Endothelial cell of umbilical vein (primary cell): ENCODE results near the gene MAP3K7CL.

ENCODE experiments used
- EZH2 ChIP-seq: IDR thresholded peaks from 2 replicates; pipeline ENCODE4 v1.6.1; 2012; ENCODE audit warnings: borderline replicate concordance, low read depth, mild to moderate bottlenecking, moderate library complexity, low read length, inconsistent platforms; ENCODE audit not compliant: severe bottlenecking
- POLR2A ChIP-seq: IDR thresholded peaks from 2 replicates; pipeline ENCODE4 v1.6.1; 2012; ENCODE audit warnings: low read depth, mild to moderate bottlenecking, control low read depth, low read length
- POLR2AphosphoS5 ChIP-seq: IDR thresholded peaks from 2 replicates; pipeline ENCODE4 v1.6.1; 2012; ENCODE audit warnings: low read depth, mild to moderate bottlenecking, control low read depth, low read length, moderate library complexity; ENCODE audit not compliant: insufficient read depth
- TF ChIP-seq, protein P1 (sequence below): IDR thresholded peaks from 2 replicates; pipeline ENCODE4 v1.6.1; 2011; ENCODE audit not compliant: insufficient read depth, insufficient read length
- TF ChIP-seq, protein P2 (sequence below), 2 donors: IDR thresholded peaks; 1 replicate in 1 of 2; 2 replicates in 1 of 2; pipeline ENCODE4 v1.5.1; 2011; ENCODE audit warnings: low read length in 2 of 2, mild to moderate bottlenecking in 2 of 2, moderate library complexity in 2 of 2, control low read depth in 1 of 2, inconsistent platforms in 1 of 2, low read depth in 1 of 2; ENCODE audit not compliant: insufficient read depth in 1 of 2; ENCODE audit errors: extremely low read depth in 1 of 2

DNA sequence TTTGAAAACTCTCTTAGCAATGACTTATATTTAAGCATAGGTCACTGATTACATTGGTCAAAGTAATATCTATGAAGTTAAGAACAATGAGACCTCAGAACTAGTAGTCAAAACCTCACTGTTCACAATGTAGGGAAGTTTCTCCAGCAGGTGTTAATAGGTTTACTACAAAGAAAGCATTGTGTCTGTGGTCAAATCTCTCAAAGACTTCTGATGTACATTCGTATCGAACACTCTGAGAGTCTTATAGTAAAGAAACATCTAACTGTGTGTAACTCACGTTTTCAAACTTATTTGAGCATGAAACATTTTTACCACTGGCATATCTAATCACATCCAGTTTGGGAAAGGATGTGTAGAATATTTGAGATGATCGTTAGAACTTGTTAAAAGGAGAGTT lies 76.0 kb downstream of the MAP3K7CL start:
- TF ChIP-seq, protein P1, sequence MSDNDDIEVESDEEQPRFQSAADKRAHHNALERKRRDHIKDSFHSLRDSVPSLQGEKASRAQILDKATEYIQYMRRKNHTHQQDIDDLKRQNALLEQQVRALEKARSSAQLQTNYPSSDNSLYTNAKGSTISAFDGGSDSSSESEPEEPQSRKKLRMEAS: no peak
- TF ChIP-seq, protein P2, sequence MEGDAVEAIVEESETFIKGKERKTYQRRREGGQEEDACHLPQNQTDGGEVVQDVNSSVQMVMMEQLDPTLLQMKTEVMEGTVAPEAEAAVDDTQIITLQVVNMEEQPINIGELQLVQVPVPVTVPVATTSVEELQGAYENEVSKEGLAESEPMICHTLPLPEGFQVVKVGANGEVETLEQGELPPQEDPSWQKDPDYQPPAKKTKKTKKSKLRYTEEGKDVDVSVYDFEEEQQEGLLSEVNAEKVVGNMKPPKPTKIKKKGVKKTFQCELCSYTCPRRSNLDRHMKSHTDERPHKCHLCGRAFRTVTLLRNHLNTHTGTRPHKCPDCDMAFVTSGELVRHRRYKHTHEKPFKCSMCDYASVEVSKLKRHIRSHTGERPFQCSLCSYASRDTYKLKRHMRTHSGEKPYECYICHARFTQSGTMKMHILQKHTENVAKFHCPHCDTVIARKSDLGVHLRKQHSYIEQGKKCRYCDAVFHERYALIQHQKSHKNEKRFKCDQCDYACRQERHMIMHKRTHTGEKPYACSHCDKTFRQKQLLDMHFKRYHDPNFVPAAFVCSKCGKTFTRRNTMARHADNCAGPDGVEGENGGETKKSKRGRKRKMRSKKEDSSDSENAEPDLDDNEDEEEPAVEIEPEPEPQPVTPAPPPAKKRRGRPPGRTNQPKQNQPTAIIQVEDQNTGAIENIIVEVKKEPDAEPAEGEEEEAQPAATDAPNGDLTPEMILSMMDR (IDR thresholded peaks at IDR 0.05; ENCODE audit: extremely low read depth in 1 of 2, insufficient read depth in 1 of 2, low read depth in 1 of 2, low read length in 2 of 2): no peak
- TF ChIP-seq EZH2 (no peak), POLR2A (no peak), POLR2AphosphoS5 (no peak)
